ENCODE measurements around the gene HOXA3. TPM values are rescaled to one million over a fixed set of nuclear protein-coding genes. Genes with fewer than 3 reads are reported as not detected.
A peak's percentile ranks its signal among the peaks of the same experiment; 100 is the strongest.

HOXA3 gene
- total and polyA plus RNA-seq, 9 of the 15 experiments (the other 6 are each of a cell fraction or from before 2014, with no cell fraction given): 0.04 to 0.13 TPM; not detected in 7

GRCh38 chr7:27185013-27185853 is 32.9 kb upstream of the HOXA3 start, which contains the start of gene HOXA11:
Gene HOXA11, minus strand, starts transcription at chr7:27185232. Its CDS starts 88 bp downstream, at chr7:27185144.
- FAIRE-seq (no peak), ATAC-seq (no peak), DNase-seq (ENCODE audit: extremely low read depth in 1 of 4, low spot score in 3 of 4) (no peak)
- in situ Hi-C loops (cut with MboI): no loop called here
- H3K36me3 ChIP-seq (ENCODE audit: control insufficient read depth, insufficient read depth, low read length): no peaks in the 10 kb centered on the region
- H3K4me2 ChIP-seq (ENCODE audit: insufficient read depth, low read length): no peak within 1 kb of the TSS
- POLR2A ChIA-PET: no interaction called here
- H3K27me3 ChIP-seq (ENCODE audit: control insufficient read depth in 2 of 2, insufficient read depth in 2 of 2, low read length in 2 of 2): peaks cover 53 to 84% of the 10 kb centered on the region in 2 experiments
- H3K79me2 ChIP-seq (ENCODE audit: control insufficient read depth, insufficient read depth, low read length): no peaks in the 10 kb centered on the region
- intact Hi-C loops (cut with micrococcal nuclease): no loop called here
- CTCF ChIA-PET (ENCODE audit: low intra/inter-chr PET ratio): no interaction called here
- no peak within 1 kb of the TSS for H3K27ac ChIP-seq (ENCODE audit: extremely low read depth, low read depth, low read length)
- H2AFZ ChIP-seq (ENCODE audit: low read depth, low read length): no peak within 1 kb of the TSS
- BruUV-seq (replicated peaks): no TSS peak
- peaks cover 0 to 22% of the 10 kb centered on the region in 2 experiments; a peak in 2 of 5 replicates for H3K4me1 ChIP-seq (replicated peaks in 1 of 2; ENCODE audit: control insufficient read depth in 2 of 2, insufficient read depth in 2 of 2, low read length in 2 of 2)
- no peak within 1 kb of the TSS for H3K4me3 ChIP-seq
- no peaks in the 10 kb centered on the region for H4K20me1 ChIP-seq (replicated peaks; ENCODE audit: control insufficient read depth, insufficient read depth, low read length)
- no peaks in the 10 kb centered on the region for H3K9me1 ChIP-seq (ENCODE audit: control insufficient read depth, insufficient read depth, low read length)
- no peaks in the 10 kb centered on the region for H3K9me3 ChIP-seq (replicated peaks; ENCODE audit: control insufficient read depth, insufficient read depth, low read depth, low read length)
- no peak within 1 kb of the TSS for H3K9ac ChIP-seq (ENCODE audit: insufficient read depth in 1 of 2, low read depth in 2 of 2, low read length in 2 of 2)
- WGBS (ENCODE audit: insufficient coverage, low coverage, missing lambda C conversion rate): 30% methylated on average over 35 of the region's 43 CpGs
- TF ChIP-seq ZNF695 (CRISPR knock-in tag; IDR thresholded peaks at IDR 0.05) (no peak), RNF2 (IDR thresholded peaks at IDR 0.05) (no peak), ZNF785 (CRISPR knock-in tag; IDR thresholded peaks at IDR 0.05) (no peak), VEZF1 (CRISPR knock-in tag; IDR thresholded peaks at IDR 0.05) (peak; percentile 32; the same call in 1 of the 2 replicates), ZBTB12 (CRISPR knock-in tag; IDR thresholded peaks at IDR 0.05) (no peak), ZNF431 (CRISPR knock-in tag; IDR thresholded peaks at IDR 0.05) (no peak), ZNF184 (CRISPR knock-in tag; IDR thresholded peaks at IDR 0.05) (no peak), BRCA1 (IDR thresholded peaks at IDR 0.05) (no peak), BRCA1 (CRISPR knock-in tag; IDR thresholded peaks at IDR 0.05) (no peak), ZBTB11 (CRISPR knock-in tag; IDR thresholded peaks at IDR 0.05) (no peak), AFF1 (IDR thresholded peaks at IDR 0.05; ENCODE audit: low read depth in 1 of 2, partially characterized antibody in 2 of 2) (no peak)

Measured in K562 (cell line).